Astrocyte (in vitro differentiated cells and primary cell): ENCODE data around the gene SUPT3H. TPM values are rescaled to one million over a fixed set of nuclear protein-coding genes. Genes with fewer than 3 reads are reported as not detected.

Experiments used
- DNase-seq: peaks from one replicate; pipeline ENCODE4 v3.0.0-alpha.2; 2010; ENCODE audit warnings: low read depth
- FAIRE-seq: peaks from 2 replicates; lab custom pipeline; 2011; peaks lifted over from hg19 to GRCh38; lab: Jason Lieb, UNC
- H2AFZ ChIP-seq: 2 replicates; pipeline ENCODE4 v1.6.0; 2012; ENCODE audit warnings: low read depth, low read length, inconsistent platforms
- H3K27ac ChIP-seq: 2 replicates; pipeline ENCODE4 v1.5.1; 2011; ENCODE audit warnings: low read depth, low read length, inconsistent platforms
- H3K27me3 ChIP-seq: 2 replicates; pipeline ENCODE4 v1.6.0; 2011; ENCODE audit warnings: low read length, inconsistent platforms; ENCODE audit not compliant: insufficient read depth
- H3K36me3 ChIP-seq: 2 replicates; pipeline ENCODE4 v1.5.1; 2011; ENCODE audit warnings: low read length, inconsistent platforms; ENCODE audit not compliant: insufficient read depth
- H3K4me1 ChIP-seq: 2 replicates; pipeline ENCODE4 v1.5.1; 2011; ENCODE audit warnings: low read length, inconsistent platforms; ENCODE audit not compliant: insufficient read depth
- H3K4me2 ChIP-seq: 2 replicates; pipeline ENCODE4 v1.6.0; 2012; ENCODE audit warnings: low read length, inconsistent platforms
- H3K4me3 ChIP-seq: 2 replicates; pipeline ENCODE4 v1.5.1; 2011; ENCODE audit warnings: low read depth, mild to moderate bottlenecking, low read length, inconsistent platforms; ENCODE audit not compliant: insufficient read depth
- H3K79me2 ChIP-seq: 2 replicates; pipeline ENCODE4 v1.6.0; 2012; ENCODE audit warnings: mild to moderate bottlenecking, low read length, inconsistent platforms; ENCODE audit not compliant: insufficient read depth
- H3K9ac ChIP-seq: 2 replicates; pipeline ENCODE4 v1.6.0; 2012; ENCODE audit warnings: mild to moderate bottlenecking, low read length, inconsistent platforms
- H3K9me3 ChIP-seq: 2 replicates; pipeline ENCODE4 v1.5.1; 2012; ENCODE audit warnings: low read depth, mild to moderate bottlenecking, low read length, inconsistent platforms; ENCODE audit not compliant: insufficient read depth
- H4K20me1 ChIP-seq: 2 replicates; pipeline ENCODE4 v1.6.0; 2012; ENCODE audit warnings: low read length, inconsistent platforms; ENCODE audit not compliant: insufficient read depth
- H3K27ac Mint-ChIP-seq: one replicate; pipeline ENCODE4 v1.8.0; 2021; ENCODE audit warnings: mild to moderate bottlenecking, mixed read lengths; ENCODE audit not compliant: unreplicated experiment
- H3K27me3 Mint-ChIP-seq: one replicate; pipeline ENCODE4 v1.8.0; 2021; ENCODE audit warnings: low read depth, mixed read lengths; ENCODE audit not compliant: unreplicated experiment
- H3K36me3 Mint-ChIP-seq: one replicate; pipeline ENCODE4 v1.8.0; 2021; ENCODE audit warnings: low read depth, mixed read lengths; ENCODE audit not compliant: unreplicated experiment
- H3K4me1 Mint-ChIP-seq: one replicate; pipeline ENCODE4 v1.8.0; 2021; ENCODE audit warnings: low read depth, mixed read lengths; ENCODE audit not compliant: unreplicated experiment
- H3K4me3 Mint-ChIP-seq: one replicate; pipeline ENCODE4 v1.8.0; 2021; ENCODE audit warnings: mild to moderate bottlenecking, moderate library complexity, mixed read lengths; ENCODE audit not compliant: unreplicated experiment
- H3K9me3 Mint-ChIP-seq: one replicate; pipeline ENCODE4 v1.8.0; 2021; ENCODE audit warnings: mild to moderate bottlenecking, mixed read lengths; ENCODE audit not compliant: unreplicated experiment
- CTCF ChIP-seq: IDR thresholded peaks from 2 replicates; pipeline ENCODE4 v1.5.1; 2011; ENCODE audit warnings: low read depth, mild to moderate bottlenecking, inconsistent platforms, low read length, moderate library complexity; ENCODE audit not compliant: insufficient read depth
- EZH2 ChIP-seq: IDR thresholded peaks from 2 replicates; pipeline ENCODE4 v1.6.1; 2012; ENCODE audit warnings: mild to moderate bottlenecking, low read length, inconsistent platforms; ENCODE audit not compliant: insufficient read depth
- total RNA-seq: library from RNA; stranded (reverse); gene quantifications from 2 replicates; pipeline ENCODE4 v1.2.1, GENCODE V29; 2021

Gene SUPT3H
- total RNA-seq, 1 donor from 2014 or later: 12.4 TPM

- Histone ChIP-seq H3K27ac (no peak overlapping the region), H3K36me3 (no peaks in the 10 kb centered on the region), H3K79me2 (no peaks in the 10 kb centered on the region), H3K9ac (no peak overlapping the region), H3K27me3 (no peaks in the 10 kb centered on the region), H4K20me1 (no peaks in the 10 kb centered on the region), H2AFZ (no peak overlapping the region), H3K4me3 (no peak overlapping the region), H3K4me1 (no peaks in the 10 kb centered on the region), H3K4me2 (no peak overlapping the region), H3K9me3 (no peaks in the 10 kb centered on the region)
- no peak overlapping the region for H3K4me3 Mint-ChIP-seq
- DNase-seq (no peak), FAIRE-seq (no peak)
- peaks cover 6% of the 10 kb centered on the region for H3K9me3 Mint-ChIP-seq
- H3K27me3 Mint-ChIP-seq: no peaks in the 10 kb centered on the region
- H3K36me3 Mint-ChIP-seq: peaks cover 4% of the 10 kb centered on the region
- TF ChIP-seq CTCF (no peak), EZH2 (no peak)
- H3K4me1 Mint-ChIP-seq: peaks cover 4% of the 10 kb centered on the region
- H3K27ac Mint-ChIP-seq: no peak overlapping the region
Measured at GRCh38 chr6:45314146-45314545, 63.6 kb downstream of the SUPT3H start.

- DNase-seq: no peak
- H3K9me3 ChIP-seq: no peaks in the 10 kb centered on the region
Measured at GRCh38 chr6:45310118-45310788, 67.5 kb downstream of the SUPT3H start.

More at GRCh38 chr6:45310118-45310788, 67.5 kb downstream of the SUPT3H start:
- TF ChIP-seq CTCF (no peak), EZH2 (no peak)
- no peak for FAIRE-seq
- Mint-ChIP-seq H3K4me3 (no peak overlapping the region), H3K36me3 (peaks cover 13% of the 10 kb centered on the region), H3K9me3 (peaks cover 20% of the 10 kb centered on the region), H3K27ac (no peak overlapping the region), H3K27me3 (no peaks in the 10 kb centered on the region), H3K4me1 (peaks cover 4% of the 10 kb centered on the region)
- Histone ChIP-seq H3K27ac (no peak overlapping the region), H3K9ac (no peak overlapping the region), H3K36me3 (no peaks in the 10 kb centered on the region), H2AFZ (no peak overlapping the region), H3K4me2 (no peak overlapping the region), H4K20me1 (no peaks in the 10 kb centered on the region), H3K27me3 (no peaks in the 10 kb centered on the region), H3K79me2 (no peaks in the 10 kb centered on the region), H3K4me3 (no peak overlapping the region), H3K4me1 (no peaks in the 10 kb centered on the region)
